GM12878 (cell line): ENCODE measurements around the gene USE1. TPM values are rescaled to one million over a fixed set of nuclear protein-coding genes. Genes with fewer than 3 reads are reported as not detected.

Experiments used
- CHD2 ChIP-seq: IDR thresholded peaks from 2 replicates; pipeline ENCODE4 v1.6.1; 2011; ENCODE audit warnings: low read depth, low read length, improper control_type of control experiment, borderline replicate concordance
- FOS ChIP-seq: IDR thresholded peaks from 3 replicates; pipeline ENCODE4 v1.6.1; 2011; ENCODE audit warnings: borderline replicate concordance; ENCODE audit not compliant: insufficient read length; ENCODE audit errors: extremely low read depth
- HDAC2 ChIP-seq: fragments of 200-600 bp; sonication (generic); IDR thresholded peaks from 2 replicates; pipeline ENCODE4 v1.6.1; 2017
- HDGF ChIP-seq: fragments of 450-650 bp; IDR thresholded peaks from 2 replicates; pipeline ENCODE4 v1.6.1; 2016; ENCODE audit warnings: antibody characterized with exemption
- KDM1A ChIP-seq: fragments of 200-600 bp; sonication (generic); IDR thresholded peaks from 2 replicates; pipeline ENCODE4 v1.6.1; 2016; ENCODE audit warnings: borderline replicate concordance
- LARP7 ChIP-seq: fragments of 450-650 bp; IDR thresholded peaks from 2 replicates; pipeline ENCODE4 v1.6.1; 2017; ENCODE audit warnings: mild to moderate bottlenecking
- MEF2B ChIP-seq: fragments of 450-650 bp; IDR thresholded peaks from 2 replicates; pipeline ENCODE4 v1.6.1; 2018; ENCODE audit warnings: mild to moderate bottlenecking, moderate library complexity; ENCODE audit not compliant: partially characterized antibody, poor library complexity, severe bottlenecking
- MTA2 ChIP-seq: fragments of 450-650 bp; IDR thresholded peaks from 2 replicates; pipeline ENCODE4 v1.6.1; 2016; ENCODE audit warnings: low read depth, mild to moderate bottlenecking, moderate library complexity
- MYB ChIP-seq: fragments of 150-350 bp; IDR thresholded peaks from 2 replicates; pipeline ENCODE4 v1.6.1; 2014; ENCODE audit warnings: mild to moderate bottlenecking, low read depth, low read length, borderline replicate concordance
- NR2C1 ChIP-seq: fragments of 450-650 bp; IDR thresholded peaks from 2 replicates; pipeline ENCODE4 v1.6.1; 2017; ENCODE audit warnings: antibody characterized with exemption, mild to moderate bottlenecking, moderate library complexity
- PML ChIP-seq: IDR thresholded peaks from 2 replicates; pipeline ENCODE4 v1.6.1; 2012; ENCODE audit warnings: low read length, inconsistent platforms
- POLR2AphosphoS5 ChIP-seq: IDR thresholded peaks from 2 replicates; pipeline ENCODE4 v1.6.1; 2011; ENCODE audit warnings: mild to moderate bottlenecking, low read length, inconsistent platforms
- RFX5 ChIP-seq: IDR thresholded peaks from 2 replicates; pipeline ENCODE4 v1.6.1; 2011; ENCODE audit warnings: low read depth, low read length, improper control_type of control experiment
- SREBF1 ChIP-seq: IDR thresholded peaks from 2 replicates; pipeline ENCODE4 v1.6.1; 2012; ENCODE audit warnings: mild to moderate bottlenecking, low read length
- TBL1XR1 ChIP-seq: IDR thresholded peaks from 2 replicates; pipeline ENCODE4 v1.6.1; 2012; ENCODE audit warnings: low read depth, low read length, improper control_type of control experiment
- YBX1 ChIP-seq: fragments of 450-650 bp; IDR thresholded peaks from 2 replicates; pipeline ENCODE4 v1.6.1; 2016; ENCODE audit warnings: antibody characterized with exemption
- ZZZ3 ChIP-seq: IDR thresholded peaks from 2 replicates; pipeline ENCODE4 v1.6.1; 2011; ENCODE audit warnings: low read depth; ENCODE audit not compliant: control insufficient read depth, insufficient read length
- polyA plus RNA-seq, 11 experiments: library from polyadenylated mRNA; depleted of rRNA in 4 of 11; unstranded in 6 of 11; stranded (reverse) in 5 of 11; fragments of >200 nt; fragmentation: Nextera tagmentation in 4 of 11; fragmentation: Illumina TruSeq in 1 of 11; extraction: Ambion mirVana in 4 of 11; extraction: Trizol in 1 of 11; gene quantifications; 1 replicate in 1 of 11; 2 replicates in 10 of 11; pipeline versions ENCODE4 v1.2.1 to v1.2.3, GENCODE V29; 2011 to 2016; ENCODE audit warnings: inconsistent platforms in 2 of 11, missing spikeins in 2 of 11, low read depth in 1 of 11
- total RNA-seq, 4 experiments: library from RNA; depleted of rRNA in 3 of 4; stranded (reverse); fragments of >200 nt in 3 of 4; fragmentation: Illumina TruSeq in 1 of 4; extraction: Trizol in 1 of 4; gene quantifications; 2 replicates each; pipeline versions ENCODE4 v1.2.1 to v1.2.3, GENCODE V29; 2013 to 2021
- TF ChIP-seq, protein P1 (sequence below): fragments of 450-650 bp; IDR thresholded peaks from 2 replicates; pipeline ENCODE4 v1.6.1; 2017; ENCODE audit warnings: mild to moderate bottlenecking, low read depth, inconsistent platforms; ENCODE audit not compliant: poor library complexity, severe bottlenecking
- TF ChIP-seq, protein P2 (sequence below): IDR thresholded peaks from 2 replicates; pipeline ENCODE4 v1.6.1; 2011; ENCODE audit warnings: mild to moderate bottlenecking, low read depth, low read length, moderate library complexity; ENCODE audit not compliant: insufficient replicate concordance
- TF ChIP-seq, protein P3 (sequence below): IDR thresholded peaks from 2 replicates; pipeline ENCODE4 v1.6.1; 2012; ENCODE audit warnings: low read depth, low read length, improper control_type of control experiment
- TF ChIP-seq, protein P4 (sequence below): fragments of 450-650 bp; conservative IDR thresholded peaks from 2 replicates; pipeline ENCODE4 v1.6.1; 2017; ENCODE audit warnings: mild to moderate bottlenecking, moderate library complexity

USE1 gene
- total and polyA plus RNA-seq, 10 of the 15 experiments (the other 5 are each of a cell fraction or from before 2014, with no cell fraction given), result 9.7 to 24.0 (median 16.1) TPM

DNA sequence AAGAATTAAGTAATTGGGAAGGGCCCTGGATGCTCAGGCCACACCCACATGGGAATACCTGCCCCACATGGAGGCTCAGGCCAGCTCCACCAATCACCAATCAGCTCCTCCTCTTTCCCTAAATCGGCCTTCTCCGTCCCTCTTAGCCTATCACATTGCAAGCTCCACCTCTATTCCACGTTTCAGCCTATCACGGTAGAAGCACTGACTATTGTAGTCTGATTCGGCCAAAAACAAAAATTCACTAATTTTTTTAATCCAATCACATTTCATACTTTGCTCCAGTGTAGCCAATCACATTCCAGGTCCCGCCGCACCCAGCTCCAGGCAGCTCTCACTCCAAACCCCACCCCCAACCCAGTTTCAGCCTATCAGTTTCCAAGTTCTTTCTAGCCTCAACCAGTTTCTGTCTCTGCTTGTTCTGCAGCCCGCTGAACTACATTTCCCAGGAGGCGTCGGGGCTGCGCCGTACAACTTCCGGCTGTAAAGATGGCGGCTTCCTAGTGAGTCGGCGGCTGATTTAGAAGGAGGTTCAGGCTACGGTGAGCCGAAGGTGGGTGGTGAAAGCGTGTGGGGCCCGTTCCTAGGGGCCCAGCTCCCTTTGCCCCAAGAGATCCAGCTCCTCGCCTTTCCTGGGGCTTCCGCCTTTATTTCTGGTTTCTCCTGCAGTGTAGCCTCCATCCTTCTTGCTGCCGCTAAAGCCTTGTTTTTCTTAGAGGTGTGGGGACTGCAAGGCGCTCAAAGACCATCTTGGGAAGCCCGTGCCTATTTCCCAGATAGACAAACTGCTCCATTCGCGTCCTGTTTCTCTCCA lies 52.0 kb downstream of the USE1 start, which contains the start of gene BABAM1 (continued):
- TF ChIP-seq HDAC2 (0 out of 2 replicates have a peak, but pooled peaks have one; percentile 65), TBL1XR1 (peak; percentile 24; the same call in 1 of the 2 replicates), YBX1 (no peak), MEF2B (no peak), NR2C1 (peak; percentile 70), LARP7 (peak; percentile 41; the same call in 1 of the 2 replicates), HDGF (peak; percentile 89), POLR2AphosphoS5 (peak; percentile 79), KDM1A (no peak), RFX5 (peak; percentile 87), PML (peak; percentile 70; the same call in 1 of the 2 replicates), CHD2 (peak; percentile 95), SREBF1 (peak; percentile 53), MTA2 (no peak), FOS (peak; percentile 96), ZZZ3 (no peak), MYB (no peak)
- TF ChIP-seq, protein P1, sequence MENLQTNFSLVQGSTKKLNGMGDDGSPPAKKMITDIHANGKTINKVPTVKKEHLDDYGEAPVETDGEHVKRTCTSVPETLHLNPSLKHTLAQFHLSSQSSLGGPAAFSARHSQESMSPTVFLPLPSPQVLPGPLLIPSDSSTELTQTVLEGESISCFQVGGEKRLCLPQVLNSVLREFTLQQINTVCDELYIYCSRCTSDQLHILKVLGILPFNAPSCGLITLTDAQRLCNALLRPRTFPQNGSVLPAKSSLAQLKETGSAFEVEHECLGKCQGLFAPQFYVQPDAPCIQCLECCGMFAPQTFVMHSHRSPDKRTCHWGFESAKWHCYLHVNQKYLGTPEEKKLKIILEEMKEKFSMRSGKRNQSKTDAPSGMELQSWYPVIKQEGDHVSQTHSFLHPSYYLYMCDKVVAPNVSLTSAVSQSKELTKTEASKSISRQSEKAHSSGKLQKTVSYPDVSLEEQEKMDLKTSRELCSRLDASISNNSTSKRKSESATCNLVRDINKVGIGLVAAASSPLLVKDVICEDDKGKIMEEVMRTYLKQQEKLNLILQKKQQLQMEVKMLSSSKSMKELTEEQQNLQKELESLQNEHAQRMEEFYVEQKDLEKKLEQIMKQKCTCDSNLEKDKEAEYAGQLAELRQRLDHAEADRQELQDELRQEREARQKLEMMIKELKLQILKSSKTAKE, result peak; percentile 78
- TF ChIP-seq, protein P2, sequence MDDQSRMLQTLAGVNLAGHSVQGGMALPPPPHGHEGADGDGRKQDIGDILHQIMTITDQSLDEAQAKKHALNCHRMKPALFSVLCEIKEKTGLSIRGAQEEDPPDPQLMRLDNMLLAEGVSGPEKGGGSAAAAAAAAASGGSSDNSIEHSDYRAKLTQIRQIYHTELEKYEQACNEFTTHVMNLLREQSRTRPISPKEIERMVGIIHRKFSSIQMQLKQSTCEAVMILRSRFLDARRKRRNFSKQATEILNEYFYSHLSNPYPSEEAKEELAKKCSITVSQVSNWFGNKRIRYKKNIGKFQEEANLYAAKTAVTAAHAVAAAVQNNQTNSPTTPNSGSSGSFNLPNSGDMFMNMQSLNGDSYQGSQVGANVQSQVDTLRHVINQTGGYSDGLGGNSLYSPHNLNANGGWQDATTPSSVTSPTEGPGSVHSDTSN, result peak; percentile 82
- TF ChIP-seq, protein P3, sequence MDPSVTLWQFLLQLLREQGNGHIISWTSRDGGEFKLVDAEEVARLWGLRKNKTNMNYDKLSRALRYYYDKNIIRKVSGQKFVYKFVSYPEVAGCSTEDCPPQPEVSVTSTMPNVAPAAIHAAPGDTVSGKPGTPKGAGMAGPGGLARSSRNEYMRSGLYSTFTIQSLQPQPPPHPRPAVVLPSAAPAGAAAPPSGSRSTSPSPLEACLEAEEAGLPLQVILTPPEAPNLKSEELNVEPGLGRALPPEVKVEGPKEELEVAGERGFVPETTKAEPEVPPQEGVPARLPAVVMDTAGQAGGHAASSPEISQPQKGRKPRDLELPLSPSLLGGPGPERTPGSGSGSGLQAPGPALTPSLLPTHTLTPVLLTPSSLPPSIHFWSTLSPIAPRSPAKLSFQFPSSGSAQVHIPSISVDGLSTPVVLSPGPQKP, result peak; percentile 85
- TF ChIP-seq, protein P4, sequence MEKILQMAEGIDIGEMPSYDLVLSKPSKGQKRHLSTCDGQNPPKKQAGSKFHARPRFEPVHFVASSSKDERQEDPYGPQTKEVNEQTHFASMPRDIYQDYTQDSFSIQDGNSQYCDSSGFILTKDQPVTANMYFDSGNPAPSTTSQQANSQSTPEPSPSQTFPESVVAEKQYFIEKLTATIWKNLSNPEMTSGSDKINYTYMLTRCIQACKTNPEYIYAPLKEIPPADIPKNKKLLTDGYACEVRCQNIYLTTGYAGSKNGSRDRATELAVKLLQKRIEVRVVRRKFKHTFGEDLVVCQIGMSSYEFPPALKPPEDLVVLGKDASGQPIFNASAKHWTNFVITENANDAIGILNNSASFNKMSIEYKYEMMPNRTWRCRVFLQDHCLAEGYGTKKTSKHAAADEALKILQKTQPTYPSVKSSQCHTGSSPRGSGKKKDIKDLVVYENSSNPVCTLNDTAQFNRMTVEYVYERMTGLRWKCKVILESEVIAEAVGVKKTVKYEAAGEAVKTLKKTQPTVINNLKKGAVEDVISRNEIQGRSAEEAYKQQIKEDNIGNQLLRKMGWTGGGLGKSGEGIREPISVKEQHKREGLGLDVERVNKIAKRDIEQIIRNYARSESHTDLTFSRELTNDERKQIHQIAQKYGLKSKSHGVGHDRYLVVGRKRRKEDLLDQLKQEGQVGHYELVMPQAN, result peak; percentile 81
